ENCODE measurements around the gene MSI2. TPM values are rescaled to one million over a fixed set of nuclear protein-coding genes. Genes with fewer than 3 reads are reported as not detected.
A peak's percentile ranks its signal among the peaks of the same experiment; 100 is the strongest.

The MSI2 gene
- total RNA-seq, 8 experiments from 2014 or later = 33.0 to 114 (median 67.5) TPM

DNA sequence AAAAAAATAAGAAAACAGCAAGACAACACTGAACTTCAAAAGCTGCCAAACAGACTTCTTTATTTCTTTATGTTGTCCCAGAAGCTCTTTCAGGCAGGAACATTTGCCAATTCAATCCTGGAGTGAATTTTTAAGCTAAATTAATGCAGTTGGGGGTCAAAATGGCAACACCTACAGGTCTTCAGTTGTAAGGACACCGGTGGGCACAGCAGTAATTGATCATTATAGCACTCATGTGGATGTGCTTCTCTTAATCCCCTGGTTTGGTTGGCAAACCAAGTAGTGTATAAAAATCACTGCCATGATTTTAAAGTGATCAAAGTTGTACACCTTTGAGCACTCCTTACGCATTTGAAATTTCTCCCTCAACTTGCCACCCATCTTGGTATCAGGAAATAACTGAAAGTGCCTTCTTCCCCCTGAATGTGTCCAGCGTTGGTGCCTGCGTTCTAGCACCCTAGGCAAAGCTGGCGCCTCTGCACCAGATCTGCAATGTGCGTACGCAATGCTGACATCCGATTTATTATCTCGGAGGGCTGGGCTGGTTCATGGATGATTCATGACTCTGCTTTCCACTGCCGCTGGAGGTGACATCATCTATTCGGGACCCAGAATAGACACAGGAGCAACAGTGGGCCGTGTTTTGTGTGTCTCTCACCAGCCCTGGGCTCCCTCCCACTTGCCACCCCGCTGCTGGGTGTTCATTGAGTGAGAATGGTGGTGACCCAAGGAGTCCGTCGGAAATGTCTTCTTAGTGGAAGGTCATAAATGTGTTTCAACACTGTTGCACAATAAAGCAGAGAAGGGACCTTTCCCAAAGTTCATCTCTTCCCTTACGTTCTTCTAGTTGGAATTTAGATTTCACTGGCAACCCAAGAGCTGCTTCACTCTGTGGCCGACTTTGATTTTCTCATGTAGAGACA, 285.4 kb downstream of the MSI2 start:
- peaks cover 90 to 93% of the 10 kb centered on the region in 2 donors for H3K4me1 ChIP-seq (replicated peaks in 1 of 2)
- peak in 7 of 8 experiments; percentile 78 to 89 (median 82) for ATAC-seq (replicated peaks in 6 of 8)
- WGBS, 10 experiments = 0 to 100% (median 61%) methylated on average over 1 to 11 of the region's 17 CpGs; no CpG with 5 or more reads in 2 of the 10 experiments
- peak overlapping the region; percentile 66 to 68 for H3K27ac ChIP-seq
- in situ Hi-C loops (cut with MboI; ENCODE audit: low pct_unique_long_range_greater_than_20kb in 2 of 9, low sequenced_read_pairs in 9 of 9, unreplicated experiment in 9 of 9) = no loop called here
- no peak overlapping the region for H3K4me3 ChIP-seq

DNA sequence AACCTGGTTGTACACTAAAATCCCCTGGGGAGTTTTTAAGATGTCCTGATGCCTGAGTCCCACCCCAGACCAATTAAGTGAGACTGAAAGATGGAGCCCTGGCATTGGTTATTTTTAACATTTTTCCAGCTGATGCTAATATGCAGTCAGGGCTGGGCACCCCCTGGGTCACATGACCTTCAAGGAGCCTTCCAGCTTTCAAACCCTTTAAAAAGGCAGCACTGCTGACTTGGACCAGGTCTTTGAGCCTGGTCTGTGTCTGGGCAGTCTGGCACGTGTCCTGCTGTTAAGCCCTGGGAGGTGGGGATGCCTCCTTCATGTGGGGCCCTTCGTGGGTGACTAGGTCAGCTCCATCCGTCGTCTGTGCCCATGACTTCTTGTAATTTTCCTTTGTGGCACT, 286.2 kb downstream of the MSI2 start:
- in situ Hi-C loops (cut with MboI; ENCODE audit: low pct_unique_long_range_greater_than_20kb in 2 of 9, low sequenced_read_pairs in 9 of 9, unreplicated experiment in 9 of 9) = no loop called here
- 80 to 100% (median 93%) methylated on average over 1 of the region's 4 CpGs; no CpG with 5 or more reads in 6 of the 10 experiments for WGBS, 10 experiments
- Histone ChIP-seq H3K4me3 (no peak overlapping the region), H3K4me1 (replicated peaks in 1 of 2) (peaks cover 90 to 93% of the 10 kb centered on the region in 2 donors), H3K27ac (peak overlapping the region; percentile 66 to 68)
- peak in 1 of 8 experiments; percentile 3 for ATAC-seq (replicated peaks in 6 of 8)

DNA sequence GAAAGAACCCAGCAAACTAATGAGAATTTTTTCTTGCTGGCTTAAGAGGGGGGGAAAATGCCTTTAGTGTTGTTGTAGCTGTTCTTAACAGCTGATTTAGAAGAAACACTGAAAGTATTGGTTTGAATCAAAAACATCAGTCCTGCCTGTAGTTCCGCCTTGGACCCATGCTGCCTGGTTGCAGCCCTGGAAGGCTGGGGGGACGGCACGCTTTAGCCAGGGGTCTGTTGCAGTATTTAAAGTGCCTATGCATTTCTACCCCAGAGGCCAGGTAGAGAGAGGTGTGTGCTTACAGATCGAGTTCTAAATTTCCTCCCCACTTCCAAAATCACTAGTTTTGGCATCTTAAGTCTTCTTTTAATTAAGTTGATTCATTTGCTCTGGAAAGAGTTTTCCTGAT, 286.9 kb downstream of the MSI2 start:
- in situ Hi-C loops (cut with MboI; ENCODE audit: low pct_unique_long_range_greater_than_20kb in 2 of 9, low sequenced_read_pairs in 9 of 9, unreplicated experiment in 9 of 9) = no loop called here
- no peak for ATAC-seq (replicated peaks in 6 of 8)
- no peak overlapping the region for H3K4me3 ChIP-seq
- WGBS, 10 experiments = 46 to 100% (median 89%) methylated on average over 1 to 4 of the region's 4 CpGs; no CpG with 5 or more reads in 1 of the 10 experiments
- H3K4me1 ChIP-seq (replicated peaks in 1 of 2) = peaks cover 90 to 93% of the 10 kb centered on the region in 2 donors
- peak overlapping the region in 1 of 2 donors; percentile 66 for H3K27ac ChIP-seq

DNA sequence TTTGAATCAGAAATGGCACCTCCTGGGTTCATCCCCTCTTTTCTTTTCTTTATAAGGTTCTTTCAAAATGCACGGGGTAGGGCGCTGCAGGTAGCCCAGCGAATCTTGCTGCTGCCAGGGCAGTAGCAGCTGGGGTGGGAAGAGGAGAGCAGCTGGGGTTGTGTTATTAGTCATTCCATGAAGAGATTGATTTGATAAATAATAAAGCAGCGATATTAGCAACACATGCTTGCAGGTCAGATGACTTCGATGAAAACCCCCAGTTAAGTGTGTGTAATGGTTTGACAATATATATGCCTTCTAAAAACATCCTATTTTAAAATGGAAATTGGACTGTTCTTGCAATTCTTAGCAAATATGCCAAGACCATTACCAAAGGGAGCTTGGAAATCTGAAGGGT, 288.1 kb downstream of the MSI2 start:
- Histone ChIP-seq H3K27ac (peak overlapping the region; percentile 44 to 54), H3K4me3 (no peak overlapping the region), H3K4me1 (replicated peaks in 1 of 2) (peaks cover 91 to 93% of the 10 kb centered on the region in 2 donors)
- no peak for ATAC-seq (replicated peaks in 6 of 8)
- in situ Hi-C loops (cut with MboI; ENCODE audit: low pct_unique_long_range_greater_than_20kb in 2 of 9, low sequenced_read_pairs in 9 of 9, unreplicated experiment in 9 of 9) = no loop called here
- 38 to 93% (median 74%) methylated on average over 1 to 5 of the region's 5 CpGs; no CpG with 5 or more reads in 2 of the 10 experiments for WGBS, 10 experiments

DNA sequence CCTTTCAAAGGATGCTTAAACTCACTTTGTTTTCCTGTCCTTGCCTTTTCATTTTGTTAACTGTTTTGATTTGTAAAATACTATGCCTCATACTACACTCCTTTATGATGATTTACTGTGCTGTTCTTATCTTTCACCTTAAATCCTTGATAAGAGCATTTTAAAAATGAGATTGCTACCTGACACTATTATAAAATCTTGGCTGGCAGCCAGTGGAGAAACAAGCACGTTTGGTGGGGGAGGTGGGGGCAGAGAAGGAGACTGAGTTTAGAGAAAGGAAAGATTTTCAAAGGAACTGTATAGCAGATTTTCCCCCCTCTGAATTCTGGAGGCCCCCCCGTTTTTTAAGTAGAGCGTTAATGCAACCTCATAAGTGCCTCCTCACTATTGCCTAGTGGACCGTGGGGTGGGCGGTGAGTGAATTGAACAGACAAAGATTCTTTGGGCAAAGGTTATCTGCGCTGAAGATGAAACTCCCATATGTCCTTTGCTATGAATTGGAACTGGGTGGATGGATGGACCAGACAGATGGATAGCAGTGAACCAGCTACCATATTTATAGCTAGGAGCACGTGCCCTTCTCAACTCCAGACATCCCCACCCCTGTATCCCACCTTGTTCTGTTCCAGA, 288.6 kb downstream of the MSI2 start:
- peak overlapping the region; percentile 3 to 72 for H3K27ac ChIP-seq
- no peak for ATAC-seq (replicated peaks in 6 of 8)
- in situ Hi-C loops (cut with MboI; ENCODE audit: low pct_unique_long_range_greater_than_20kb in 2 of 9, low sequenced_read_pairs in 9 of 9, unreplicated experiment in 9 of 9) = no loop called here
- WGBS, 10 experiments = 0 to 76% (median 31%) methylated on average over 1 to 6 of the region's 7 CpGs; no CpG with 5 or more reads in 1 of the 10 experiments
- peaks cover 92 to 94% of the 10 kb centered on the region in 2 donors for H3K4me1 ChIP-seq (replicated peaks in 1 of 2)
- no peak overlapping the region for H3K4me3 ChIP-seq

DNA sequence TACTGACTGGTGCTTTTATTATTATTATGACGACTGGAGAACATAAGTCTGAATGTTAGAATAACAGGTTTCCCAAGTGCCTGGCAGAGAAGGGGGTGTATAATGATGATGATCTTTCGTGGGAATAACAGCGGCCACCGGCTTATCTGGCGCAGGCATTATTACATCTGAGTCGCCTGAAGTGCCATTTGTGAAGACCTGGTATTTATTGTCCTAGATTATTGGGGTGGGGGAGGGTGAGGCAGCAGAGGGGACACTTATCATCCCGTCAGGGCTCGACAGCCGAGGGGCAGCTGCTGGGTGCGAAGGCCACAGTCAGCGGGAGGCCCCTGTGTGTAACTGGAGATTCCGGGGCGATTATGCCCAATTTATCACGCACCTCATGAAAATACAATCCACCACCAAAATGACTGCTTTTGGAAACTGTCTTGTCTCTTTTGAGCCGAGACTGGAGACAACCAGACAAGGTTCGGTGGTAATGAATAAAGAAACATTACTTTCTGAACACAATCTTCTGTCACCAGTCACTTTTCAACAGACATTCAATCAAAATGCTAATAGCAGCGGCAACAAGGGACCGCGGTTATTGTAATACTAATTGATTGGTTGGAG, 289.5 kb downstream of the MSI2 start:
- Histone ChIP-seq H3K4me1 (replicated peaks in 1 of 2) (peaks cover 99 to 100% of the 10 kb centered on the region in 2 donors), H3K27ac (peak overlapping the region; percentile 62 to 72), H3K4me3 (no peak overlapping the region)
- ATAC-seq (replicated peaks in 6 of 8) = peak in 5 of 8 experiments; percentile 9 to 46 (median 39)
- in situ Hi-C loops (cut with MboI; ENCODE audit: low pct_unique_long_range_greater_than_20kb in 2 of 9, low sequenced_read_pairs in 9 of 9, unreplicated experiment in 9 of 9) = no loop called here
- 8 to 98% (median 26%) methylated on average over 4 to 17 of the region's 19 CpGs; no CpG with 5 or more reads in 2 of the 10 experiments for WGBS, 10 experiments

DNA sequence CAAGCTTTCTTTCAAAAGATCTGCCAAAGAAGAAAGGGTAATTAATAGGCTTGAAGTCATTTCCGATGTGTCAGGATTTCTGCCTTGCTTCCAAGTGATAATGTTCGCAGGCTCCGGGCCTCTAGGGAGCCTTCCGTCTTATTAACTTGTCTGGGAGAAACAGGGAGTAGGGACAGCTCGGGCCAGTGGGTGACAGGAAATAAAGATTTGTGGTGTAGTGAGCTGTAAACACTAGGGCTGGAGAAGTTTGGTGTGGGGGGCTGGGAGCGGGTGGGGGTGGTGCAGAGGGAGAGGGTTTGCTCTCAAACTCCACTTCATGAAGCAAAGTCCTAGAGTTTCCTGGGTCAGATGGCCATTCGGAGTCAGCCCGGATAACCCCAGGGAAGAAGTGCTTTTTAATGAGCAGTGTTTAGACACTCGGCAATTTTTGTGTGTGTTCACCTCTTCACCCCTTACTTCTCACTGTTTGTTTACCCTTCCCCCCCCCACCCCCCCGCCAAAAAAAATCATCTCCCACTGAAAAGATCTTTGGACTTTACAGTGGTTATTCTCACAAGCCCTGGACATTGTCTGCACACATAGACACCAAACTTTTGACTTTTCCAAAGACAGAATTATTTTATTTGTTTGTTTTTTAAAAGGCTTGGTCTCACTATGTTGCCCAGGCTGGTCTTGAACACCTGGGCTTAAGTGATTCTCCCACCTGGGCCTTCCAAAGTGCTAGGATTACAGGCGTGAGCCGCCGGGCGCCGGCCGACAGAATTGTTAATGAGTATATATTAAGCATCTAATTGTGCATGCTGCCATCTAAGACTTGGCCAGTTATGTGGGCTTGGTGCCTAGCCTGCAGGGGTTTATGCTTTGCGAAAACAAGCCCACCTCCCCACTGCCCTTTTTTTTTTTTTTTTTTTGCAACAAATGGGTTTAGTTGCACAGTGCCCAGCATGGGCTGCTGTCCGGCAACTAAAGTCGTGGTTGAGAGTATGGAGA, 292.4 kb downstream of the MSI2 start:
- Histone ChIP-seq H3K27ac (peak overlapping the region; percentile 39 to 47), H3K4me3 (no peak overlapping the region), H3K4me1 (replicated peaks in 1 of 2) (peaks cover 100% of the 10 kb centered on the region in 2 donors)
- in situ Hi-C loops (cut with MboI; ENCODE audit: low pct_unique_long_range_greater_than_20kb in 2 of 9, low sequenced_read_pairs in 9 of 9, unreplicated experiment in 9 of 9) = no loop called here
- WGBS, 10 experiments = 20 to 100% (median 74%) methylated on average over 1 to 9 of the region's 19 CpGs; no CpG with 5 or more reads in 3 of the 10 experiments
- ATAC-seq (replicated peaks in 6 of 8) = peak in 5 of 8 experiments; percentile 70 to 80 (median 75)

DNA sequence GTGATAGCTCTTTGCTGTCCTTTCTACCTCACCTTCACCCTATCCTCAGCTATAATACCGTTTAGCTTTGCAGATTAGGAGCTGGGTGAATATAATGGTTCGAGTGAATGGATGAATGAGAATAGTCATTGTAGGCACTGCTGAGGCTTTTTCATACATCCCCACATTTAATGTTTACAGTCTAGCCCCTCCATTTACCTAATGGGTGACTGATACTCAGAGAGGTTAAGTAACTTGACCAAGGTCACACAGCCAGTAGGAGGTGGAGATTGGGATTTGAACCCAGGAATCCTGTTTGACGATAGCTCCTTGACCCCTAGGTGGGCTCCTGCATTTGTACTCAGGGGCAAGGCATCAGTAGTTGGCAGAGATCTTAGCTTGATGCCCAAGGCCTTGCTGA, 293.1 kb downstream of the MSI2 start:
- Histone ChIP-seq H3K4me3 (no peak overlapping the region), H3K4me1 (replicated peaks in 1 of 2) (peaks cover 100% of the 10 kb centered on the region in 2 donors), H3K27ac (peak overlapping the region in 1 of 2 donors; percentile 3)
- in situ Hi-C loops (cut with MboI; ENCODE audit: low pct_unique_long_range_greater_than_20kb in 2 of 9, low sequenced_read_pairs in 9 of 9, unreplicated experiment in 9 of 9) = no loop called here
- WGBS, 10 experiments = 73 to 87% (median 83%) methylated on average over 1 to 3 of the region's 3 CpGs; no CpG with 5 or more reads in 7 of the 10 experiments
- no peak for ATAC-seq (replicated peaks in 6 of 8)

DNA sequence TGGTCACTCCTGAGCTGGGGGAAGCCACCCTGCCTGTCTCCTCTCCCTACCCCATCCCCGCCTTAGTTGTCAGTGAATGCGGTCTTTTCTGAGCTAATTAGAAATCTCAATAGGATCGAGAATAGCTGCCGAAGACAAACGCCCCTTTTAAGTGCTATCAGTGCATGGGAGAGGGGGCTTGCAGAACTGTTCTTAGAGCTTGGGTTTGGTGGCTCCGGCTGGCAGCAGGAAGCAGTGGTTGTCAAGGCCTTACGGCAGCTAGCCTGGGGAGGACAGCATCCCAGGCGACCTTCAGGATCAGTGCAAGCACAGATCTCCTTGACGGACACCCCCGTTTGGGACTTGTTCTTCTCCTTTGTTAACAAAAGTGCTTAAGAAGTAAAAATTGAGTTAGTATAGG, 293.7 kb downstream of the MSI2 start:
- H3K4me1 ChIP-seq (replicated peaks in 1 of 2) = peaks cover 100% of the 10 kb centered on the region in 2 donors
- no peak overlapping the region for H3K4me3 ChIP-seq
- 14 to 100% (median 59%) methylated on average over 1 to 9 of the region's 10 CpGs; no CpG with 5 or more reads in 2 of the 10 experiments for WGBS, 10 experiments
- peak overlapping the region; percentile 3 to 15 for H3K27ac ChIP-seq
- in situ Hi-C loops (cut with MboI; ENCODE audit: low pct_unique_long_range_greater_than_20kb in 2 of 9, low sequenced_read_pairs in 9 of 9, unreplicated experiment in 9 of 9) = no loop called here
- no peak for ATAC-seq (replicated peaks in 6 of 8)

DNA sequence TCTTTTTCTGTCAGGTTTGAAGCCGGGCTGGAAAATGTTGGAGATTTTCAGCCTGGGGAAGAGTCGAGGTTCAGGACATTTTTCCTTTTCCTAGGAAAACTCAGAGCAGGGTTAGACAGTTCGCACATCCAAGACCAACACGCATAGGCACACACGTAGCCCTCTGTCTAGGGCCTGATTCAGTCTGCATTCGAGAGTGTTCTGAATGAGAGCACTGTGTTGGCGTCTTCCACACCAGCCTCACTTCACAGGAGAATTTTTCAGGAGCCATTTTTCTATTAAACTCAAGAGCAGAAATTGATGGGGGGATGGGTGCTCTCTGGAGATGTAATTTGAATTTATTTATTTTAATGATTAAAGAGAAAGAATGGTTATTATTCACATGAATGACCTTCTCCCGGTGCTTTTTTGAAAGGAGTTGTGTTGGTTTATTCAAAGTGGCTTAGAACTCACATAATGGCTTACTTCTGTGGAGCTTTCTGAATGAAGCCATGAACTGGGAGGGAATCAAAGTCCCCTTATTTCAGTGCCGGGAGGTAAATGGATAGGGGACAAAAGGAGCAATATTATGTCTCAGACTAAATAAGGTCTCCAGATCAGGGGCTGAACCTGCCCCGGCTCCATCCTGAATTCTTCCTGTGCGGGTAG, 294.5 kb downstream of the MSI2 start:
- no peak overlapping the region for H3K27ac ChIP-seq
- in situ Hi-C loops (cut with MboI; ENCODE audit: low pct_unique_long_range_greater_than_20kb in 2 of 9, low sequenced_read_pairs in 9 of 9, unreplicated experiment in 9 of 9) = no loop called here
- no peak overlapping the region for H3K4me3 ChIP-seq
- no peak for ATAC-seq (replicated peaks in 6 of 8)
- peaks cover 100% of the 10 kb centered on the region in 2 donors for H3K4me1 ChIP-seq (replicated peaks in 1 of 2)
- 37 to 94% (median 70%) methylated on average over 1 to 8 of the region's 11 CpGs for WGBS, 10 experiments

DNA sequence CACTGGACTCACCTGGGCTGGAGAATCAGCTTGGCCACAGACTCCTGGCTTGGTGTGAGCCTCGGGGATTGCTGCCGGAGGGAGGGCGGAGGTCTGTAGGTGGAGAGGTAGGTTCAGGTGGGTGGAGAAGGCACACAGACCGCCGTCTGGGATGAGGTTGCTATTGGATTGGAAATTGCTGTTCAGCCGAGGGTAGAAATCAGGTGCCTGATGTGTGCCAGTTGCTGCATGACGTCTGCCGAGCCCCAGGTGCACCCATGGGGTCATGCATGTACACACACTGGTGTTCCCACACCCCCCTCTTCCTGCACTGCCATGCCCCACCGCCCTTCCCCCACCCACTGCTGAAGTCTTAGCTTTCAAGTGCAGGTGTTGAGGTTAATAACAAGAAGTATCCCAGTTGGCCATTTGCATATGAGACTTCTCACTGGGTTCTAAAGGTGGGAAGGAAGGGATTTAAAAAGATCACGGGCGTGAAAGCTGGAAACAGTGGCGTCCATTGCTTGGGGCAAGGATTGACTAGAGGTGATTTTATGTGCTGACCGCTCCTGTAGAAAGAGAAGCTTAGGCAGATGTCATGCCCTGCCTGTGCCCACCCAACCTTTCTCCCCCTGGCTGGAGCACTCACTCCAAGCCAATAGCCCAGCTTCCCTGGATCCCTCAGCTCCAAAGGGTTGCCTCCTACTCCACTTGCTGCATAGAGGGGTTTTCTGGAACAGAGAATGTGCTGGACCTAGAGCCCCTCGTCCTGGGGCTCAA, 295.2 kb downstream of the MSI2 start:
- H3K4me3 ChIP-seq = no peak overlapping the region
- in situ Hi-C loops (cut with MboI; ENCODE audit: low pct_unique_long_range_greater_than_20kb in 2 of 9, low sequenced_read_pairs in 9 of 9, unreplicated experiment in 9 of 9) = no loop called here
- peaks cover 100% of the 10 kb centered on the region in 2 donors for H3K4me1 ChIP-seq (replicated peaks in 1 of 2)
- H3K27ac ChIP-seq = no peak overlapping the region
- ATAC-seq (replicated peaks in 6 of 8) = no peak
- 77 to 100% (median 83%) methylated on average over 1 to 3 of the region's 14 CpGs; no CpG with 5 or more reads in 5 of the 10 experiments for WGBS, 10 experiments

All from motor neuron (in vitro differentiated cells).